K562 (cell line): ENCODE results near the gene KLK15. TPM values are rescaled to one million over a fixed set of nuclear protein-coding genes. Genes with fewer than 3 reads are reported as not detected.

Experiments
- BRCA1 ChIP-seq, 2 experiments: fragments of 450-650 bp in 1 of 2; sonication (generic) in 1 of 2; formaldehyde crosslinking in 1 of 2; IDR thresholded peaks; 2 replicates each; pipeline versions ENCODE4 v1.5.0 to v1.6.1; 2017 to 2020; ENCODE audit warnings: mild to moderate bottlenecking in 1 of 2, missing genetic modification reagents in 1 of 2
- NFIC ChIP-seq: fragments of 450-650 bp; IDR thresholded peaks from 2 replicates; pipeline ENCODE4 v1.6.1; 2017; ENCODE audit warnings: mild to moderate bottlenecking, inconsistent platforms
- ZC3H8 ChIP-seq: fragments of 450-650 bp; IDR thresholded peaks from 2 replicates; pipeline ENCODE4 v1.6.1; 2017
- ZNF253 ChIP-seq: fragments of 250-450 bp; sonication (Bioruptor Pico); conservative IDR thresholded peaks from 2 replicates; pipeline ENCODE4 v1.6.1; 2021; ENCODE audit warnings: mild to moderate bottlenecking
- ZNF445 ChIP-seq: fragments of 250-450 bp; sonication (Bioruptor Pico); IDR thresholded peaks from 2 replicates; pipeline ENCODE4 v1.4.0; 2020; ENCODE audit warnings: low read depth, mild to moderate bottlenecking, moderate library complexity
- polyA plus RNA-seq, 8 experiments: library from polyadenylated mRNA; depleted of rRNA in 4 of 8; stranded (reverse) in 5 of 8; unstranded in 3 of 8; fragments of >200 nt; fragmentation: Nextera tagmentation in 2 of 8; fragmentation: Illumina TruSeq in 1 of 8; extraction: Ambion mirVana in 2 of 8; extraction: Trizol in 1 of 8; gene quantifications; 2 replicates each; pipeline versions ENCODE4 v1.2.1 to v1.2.3, GENCODE V29; 2011 to 2014; ENCODE audit warnings: inconsistent platforms in 1 of 8, missing spikeins in 1 of 8
- total RNA-seq, 7 experiments: library from RNA; depleted of rRNA in 6 of 7; stranded (reverse); fragments of >200 nt in 6 of 7; fragmentation: Illumina TruSeq in 2 of 7; extraction: Trizol in 2 of 7; gene quantifications; 2 replicates each; pipeline versions ENCODE4 v1.2.1 to v1.2.3, GENCODE V29; 2011 to 2021; ENCODE audit warnings: low replicate concordance in 1 of 7
- TF ChIP-seq, protein P1 (sequence below): fragments of 450-650 bp; IDR thresholded peaks from 2 replicates; pipeline ENCODE4 v1.6.1; 2016; ENCODE audit warnings: mild to moderate bottlenecking, moderate library complexity
- TF ChIP-seq, protein P2 (sequence below): fragments of 450-650 bp; IDR thresholded peaks from 2 replicates; pipeline ENCODE4 v1.6.1; 2017; ENCODE audit warnings: antibody characterized with exemption, mild to moderate bottlenecking
- TF ChIP-seq, protein P3 (sequence below): fragments of 450-650 bp; formaldehyde crosslinking; IDR thresholded peaks from 2 replicates; pipeline ENCODE4 v1.4.0; 2020; ENCODE audit warnings: mild to moderate bottlenecking, mixed read lengths

KLK15 gene
- total and polyA plus RNA-seq, 9 of the 15 experiments (the other 6 are each of a cell fraction or from before 2014, with no cell fraction given), result not detected

DNA sequence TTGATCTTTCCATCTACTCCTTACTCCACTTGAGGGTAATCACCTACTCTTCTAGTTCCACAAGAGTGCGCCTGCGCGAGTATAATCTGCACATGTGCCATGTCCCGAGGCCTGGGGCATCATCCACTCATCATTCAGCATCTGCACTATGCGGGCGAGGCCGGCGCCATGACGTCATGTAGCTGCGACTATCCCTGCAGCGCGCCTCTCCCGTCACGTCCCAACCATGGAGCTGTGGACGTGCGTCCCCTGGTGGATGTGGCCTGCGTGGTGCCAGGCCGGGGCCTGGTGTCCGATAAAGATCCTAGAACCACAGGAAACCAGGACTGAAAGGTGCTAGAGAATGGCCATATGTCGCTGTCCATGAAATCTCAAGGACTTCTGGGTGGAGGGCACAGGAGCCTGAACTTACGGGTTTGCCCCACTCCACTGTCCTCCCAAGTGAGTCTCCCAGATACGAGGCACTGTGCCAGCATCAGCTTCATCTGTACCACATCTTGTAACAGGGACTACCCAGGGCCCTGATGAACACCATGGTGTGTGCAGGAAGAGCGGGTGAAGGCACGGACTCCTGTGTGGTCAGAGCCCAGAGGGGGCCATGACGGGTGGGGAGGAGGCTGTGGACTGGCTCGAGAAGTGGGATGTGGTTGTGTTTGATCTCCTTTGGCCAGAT is 37.2 kb upstream of the KLK15 start (continued):
- TF ChIP-seq, protein P1, sequence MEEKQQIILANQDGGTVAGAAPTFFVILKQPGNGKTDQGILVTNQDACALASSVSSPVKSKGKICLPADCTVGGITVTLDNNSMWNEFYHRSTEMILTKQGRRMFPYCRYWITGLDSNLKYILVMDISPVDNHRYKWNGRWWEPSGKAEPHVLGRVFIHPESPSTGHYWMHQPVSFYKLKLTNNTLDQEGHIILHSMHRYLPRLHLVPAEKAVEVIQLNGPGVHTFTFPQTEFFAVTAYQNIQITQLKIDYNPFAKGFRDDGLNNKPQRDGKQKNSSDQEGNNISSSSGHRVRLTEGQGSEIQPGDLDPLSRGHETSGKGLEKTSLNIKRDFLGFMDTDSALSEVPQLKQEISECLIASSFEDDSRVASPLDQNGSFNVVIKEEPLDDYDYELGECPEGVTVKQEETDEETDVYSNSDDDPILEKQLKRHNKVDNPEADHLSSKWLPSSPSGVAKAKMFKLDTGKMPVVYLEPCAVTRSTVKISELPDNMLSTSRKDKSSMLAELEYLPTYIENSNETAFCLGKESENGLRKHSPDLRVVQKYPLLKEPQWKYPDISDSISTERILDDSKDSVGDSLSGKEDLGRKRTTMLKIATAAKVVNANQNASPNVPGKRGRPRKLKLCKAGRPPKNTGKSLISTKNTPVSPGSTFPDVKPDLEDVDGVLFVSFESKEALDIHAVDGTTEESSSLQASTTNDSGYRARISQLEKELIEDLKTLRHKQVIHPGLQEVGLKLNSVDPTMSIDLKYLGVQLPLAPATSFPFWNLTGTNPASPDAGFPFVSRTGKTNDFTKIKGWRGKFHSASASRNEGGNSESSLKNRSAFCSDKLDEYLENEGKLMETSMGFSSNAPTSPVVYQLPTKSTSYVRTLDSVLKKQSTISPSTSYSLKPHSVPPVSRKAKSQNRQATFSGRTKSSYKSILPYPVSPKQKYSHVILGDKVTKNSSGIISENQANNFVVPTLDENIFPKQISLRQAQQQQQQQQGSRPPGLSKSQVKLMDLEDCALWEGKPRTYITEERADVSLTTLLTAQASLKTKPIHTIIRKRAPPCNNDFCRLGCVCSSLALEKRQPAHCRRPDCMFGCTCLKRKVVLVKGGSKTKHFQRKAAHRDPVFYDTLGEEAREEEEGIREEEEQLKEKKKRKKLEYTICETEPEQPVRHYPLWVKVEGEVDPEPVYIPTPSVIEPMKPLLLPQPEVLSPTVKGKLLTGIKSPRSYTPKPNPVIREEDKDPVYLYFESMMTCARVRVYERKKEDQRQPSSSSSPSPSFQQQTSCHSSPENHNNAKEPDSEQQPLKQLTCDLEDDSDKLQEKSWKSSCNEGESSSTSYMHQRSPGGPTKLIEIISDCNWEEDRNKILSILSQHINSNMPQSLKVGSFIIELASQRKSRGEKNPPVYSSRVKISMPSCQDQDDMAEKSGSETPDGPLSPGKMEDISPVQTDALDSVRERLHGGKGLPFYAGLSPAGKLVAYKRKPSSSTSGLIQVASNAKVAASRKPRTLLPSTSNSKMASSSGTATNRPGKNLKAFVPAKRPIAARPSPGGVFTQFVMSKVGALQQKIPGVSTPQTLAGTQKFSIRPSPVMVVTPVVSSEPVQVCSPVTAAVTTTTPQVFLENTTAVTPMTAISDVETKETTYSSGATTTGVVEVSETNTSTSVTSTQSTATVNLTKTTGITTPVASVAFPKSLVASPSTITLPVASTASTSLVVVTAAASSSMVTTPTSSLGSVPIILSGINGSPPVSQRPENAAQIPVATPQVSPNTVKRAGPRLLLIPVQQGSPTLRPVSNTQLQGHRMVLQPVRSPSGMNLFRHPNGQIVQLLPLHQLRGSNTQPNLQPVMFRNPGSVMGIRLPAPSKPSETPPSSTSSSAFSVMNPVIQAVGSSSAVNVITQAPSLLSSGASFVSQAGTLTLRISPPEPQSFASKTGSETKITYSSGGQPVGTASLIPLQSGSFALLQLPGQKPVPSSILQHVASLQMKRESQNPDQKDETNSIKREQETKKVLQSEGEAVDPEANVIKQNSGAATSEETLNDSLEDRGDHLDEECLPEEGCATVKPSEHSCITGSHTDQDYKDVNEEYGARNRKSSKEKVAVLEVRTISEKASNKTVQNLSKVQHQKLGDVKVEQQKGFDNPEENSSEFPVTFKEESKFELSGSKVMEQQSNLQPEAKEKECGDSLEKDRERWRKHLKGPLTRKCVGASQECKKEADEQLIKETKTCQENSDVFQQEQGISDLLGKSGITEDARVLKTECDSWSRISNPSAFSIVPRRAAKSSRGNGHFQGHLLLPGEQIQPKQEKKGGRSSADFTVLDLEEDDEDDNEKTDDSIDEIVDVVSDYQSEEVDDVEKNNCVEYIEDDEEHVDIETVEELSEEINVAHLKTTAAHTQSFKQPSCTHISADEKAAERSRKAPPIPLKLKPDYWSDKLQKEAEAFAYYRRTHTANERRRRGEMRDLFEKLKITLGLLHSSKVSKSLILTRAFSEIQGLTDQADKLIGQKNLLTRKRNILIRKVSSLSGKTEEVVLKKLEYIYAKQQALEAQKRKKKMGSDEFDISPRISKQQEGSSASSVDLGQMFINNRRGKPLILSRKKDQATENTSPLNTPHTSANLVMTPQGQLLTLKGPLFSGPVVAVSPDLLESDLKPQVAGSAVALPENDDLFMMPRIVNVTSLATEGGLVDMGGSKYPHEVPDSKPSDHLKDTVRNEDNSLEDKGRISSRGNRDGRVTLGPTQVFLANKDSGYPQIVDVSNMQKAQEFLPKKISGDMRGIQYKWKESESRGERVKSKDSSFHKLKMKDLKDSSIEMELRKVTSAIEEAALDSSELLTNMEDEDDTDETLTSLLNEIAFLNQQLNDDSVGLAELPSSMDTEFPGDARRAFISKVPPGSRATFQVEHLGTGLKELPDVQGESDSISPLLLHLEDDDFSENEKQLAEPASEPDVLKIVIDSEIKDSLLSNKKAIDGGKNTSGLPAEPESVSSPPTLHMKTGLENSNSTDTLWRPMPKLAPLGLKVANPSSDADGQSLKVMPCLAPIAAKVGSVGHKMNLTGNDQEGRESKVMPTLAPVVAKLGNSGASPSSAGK, result peak; percentile 92
- TF ChIP-seq BRCA1 (IDR thresholded peaks at IDR 0.05) (no peak), BRCA1 (CRISPR knock-in tag; IDR thresholded peaks at IDR 0.05) (no peak), ZNF445 (no peak), NFIC (peak; percentile 65), ZNF253 (no peak), ZC3H8 (no peak)
- TF ChIP-seq, protein P2, sequence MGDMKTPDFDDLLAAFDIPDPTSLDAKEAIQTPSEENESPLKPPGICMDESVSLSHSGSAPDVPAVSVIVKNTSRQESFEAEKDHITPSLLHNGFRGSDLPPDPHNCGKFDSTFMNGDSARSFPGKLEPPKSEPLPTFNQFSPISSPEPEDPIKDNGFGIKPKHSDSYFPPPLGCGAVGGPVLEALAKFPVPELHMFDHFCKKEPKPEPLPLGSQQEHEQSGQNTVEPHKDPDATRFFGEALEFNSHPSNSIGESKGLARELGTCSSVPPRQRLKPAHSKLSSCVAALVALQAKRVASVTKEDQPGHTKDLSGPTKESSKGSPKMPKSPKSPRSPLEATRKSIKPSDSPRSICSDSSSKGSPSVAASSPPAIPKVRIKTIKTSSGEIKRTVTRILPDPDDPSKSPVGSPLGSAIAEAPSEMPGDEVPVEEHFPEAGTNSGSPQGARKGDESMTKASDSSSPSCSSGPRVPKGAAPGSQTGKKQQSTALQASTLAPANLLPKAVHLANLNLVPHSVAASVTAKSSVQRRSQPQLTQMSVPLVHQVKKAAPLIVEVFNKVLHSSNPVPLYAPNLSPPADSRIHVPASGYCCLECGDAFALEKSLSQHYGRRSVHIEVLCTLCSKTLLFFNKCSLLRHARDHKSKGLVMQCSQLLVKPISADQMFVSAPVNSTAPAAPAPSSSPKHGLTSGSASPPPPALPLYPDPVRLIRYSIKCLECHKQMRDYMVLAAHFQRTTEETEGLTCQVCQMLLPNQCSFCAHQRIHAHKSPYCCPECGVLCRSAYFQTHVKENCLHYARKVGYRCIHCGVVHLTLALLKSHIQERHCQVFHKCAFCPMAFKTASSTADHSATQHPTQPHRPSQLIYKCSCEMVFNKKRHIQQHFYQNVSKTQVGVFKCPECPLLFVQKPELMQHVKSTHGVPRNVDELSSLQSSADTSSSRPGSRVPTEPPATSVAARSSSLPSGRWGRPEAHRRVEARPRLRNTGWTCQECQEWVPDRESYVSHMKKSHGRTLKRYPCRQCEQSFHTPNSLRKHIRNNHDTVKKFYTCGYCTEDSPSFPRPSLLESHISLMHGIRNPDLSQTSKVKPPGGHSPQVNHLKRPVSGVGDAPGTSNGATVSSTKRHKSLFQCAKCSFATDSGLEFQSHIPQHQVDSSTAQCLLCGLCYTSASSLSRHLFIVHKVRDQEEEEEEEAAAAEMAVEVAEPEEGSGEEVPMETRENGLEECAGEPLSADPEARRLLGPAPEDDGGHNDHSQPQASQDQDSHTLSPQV, result 0 out of 2 replicates have a peak, but pooled peaks have one; percentile 37
- TF ChIP-seq, protein P3, sequence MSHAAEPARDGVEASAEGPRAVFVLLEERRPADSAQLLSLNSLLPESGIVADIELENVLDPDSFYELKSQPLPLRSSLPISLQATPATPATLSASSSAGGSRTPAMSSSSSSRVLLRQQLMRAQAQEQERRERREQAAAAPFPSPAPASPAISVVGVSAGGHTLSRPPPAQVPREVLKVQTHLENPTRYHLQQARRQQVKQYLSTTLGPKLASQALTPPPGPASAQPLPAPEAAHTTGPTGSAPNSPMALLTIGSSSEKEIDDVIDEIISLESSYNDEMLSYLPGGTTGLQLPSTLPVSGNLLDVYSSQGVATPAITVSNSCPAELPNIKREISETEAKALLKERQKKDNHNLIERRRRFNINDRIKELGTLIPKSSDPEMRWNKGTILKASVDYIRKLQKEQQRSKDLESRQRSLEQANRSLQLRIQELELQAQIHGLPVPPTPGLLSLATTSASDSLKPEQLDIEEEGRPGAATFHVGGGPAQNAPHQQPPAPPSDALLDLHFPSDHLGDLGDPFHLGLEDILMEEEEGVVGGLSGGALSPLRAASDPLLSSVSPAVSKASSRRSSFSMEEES, result no peak
